Stimulated activated naive CD8-positive, alpha-beta T cell treated with anti-CD3 and anti-CD28 coated beads, Interleukin-15, Interleukin-2, amounts not matched to agents 100 U/mL and 50 U/mL, for 24 hours (primary cell): ENCODE results near the gene LIPF.
"Not testable (repeated sequence)": the region's sequence is repeated elsewhere in the genome, so short reads cannot be mapped to it uniquely, and the experiment has no call there.

Experiments used
- ATAC-seq: fragments of 150-1000 bp; cut with Tn5 transposase; one replicate; pipeline ENCODE4 v1.10.0; 2021
- DNase-seq: peaks from one replicate; pipeline ENCODE4 v3.0.0; 2021

LIPF gene

DNA sequence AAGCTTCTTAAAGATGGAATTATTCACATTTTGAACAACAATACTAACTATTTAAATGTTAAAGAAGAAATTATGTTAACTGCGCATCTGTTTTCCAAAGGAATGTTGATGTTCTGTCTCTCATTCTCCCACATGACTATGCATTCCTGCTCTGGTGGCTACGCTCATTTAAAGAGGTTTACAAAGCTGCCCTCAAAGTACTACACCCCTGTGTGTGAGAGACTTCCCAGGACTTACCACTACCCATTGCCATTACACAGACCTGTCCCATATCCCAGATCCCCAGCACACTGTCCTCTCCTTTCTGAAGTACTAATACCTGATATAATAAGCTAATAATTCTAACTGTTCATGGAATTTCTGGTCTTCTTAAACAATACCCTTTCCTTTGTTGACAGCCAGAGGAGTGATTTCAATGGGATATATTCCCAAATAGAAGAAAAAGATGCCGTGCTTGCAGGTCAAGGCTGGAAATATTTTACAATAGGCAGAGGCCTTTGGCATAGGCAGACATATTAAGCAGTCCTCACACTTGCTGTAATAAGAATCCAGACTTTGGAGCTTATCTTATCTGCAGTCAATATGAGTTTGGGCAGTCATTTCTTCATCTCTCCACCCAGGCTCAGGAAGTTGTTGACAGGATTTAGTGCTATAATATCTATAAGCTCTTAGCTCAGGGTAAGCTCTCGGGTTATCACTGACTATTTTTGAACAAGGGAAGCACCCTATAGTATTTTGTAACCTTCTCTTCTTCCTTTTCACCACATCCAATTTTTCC lies 12.2 kb downstream of the LIPF start:
- no peak for DNase-seq
- no peak for ATAC-seq

DNA sequence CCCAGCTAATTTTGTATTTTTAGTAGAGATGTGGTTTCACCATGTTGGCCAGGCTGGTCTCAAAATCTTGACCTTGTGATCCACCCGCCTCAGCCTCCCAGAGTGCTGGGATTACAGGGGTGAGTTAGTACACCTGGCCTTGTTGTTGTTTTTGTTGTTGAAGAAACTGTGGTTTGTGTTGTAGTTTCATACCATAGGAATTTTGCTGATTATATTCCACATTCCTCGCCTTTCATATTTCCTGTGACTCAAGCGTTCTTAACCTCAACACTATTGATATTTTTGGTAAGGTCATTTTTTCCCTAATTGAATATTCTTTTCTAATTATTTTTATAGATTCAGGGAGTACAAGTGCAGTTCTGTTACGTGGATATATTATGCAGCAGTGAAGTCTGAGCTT lies 16.7 kb downstream of the LIPF start:
- DNase-seq (no peak), ATAC-seq (no peak)

DNA sequence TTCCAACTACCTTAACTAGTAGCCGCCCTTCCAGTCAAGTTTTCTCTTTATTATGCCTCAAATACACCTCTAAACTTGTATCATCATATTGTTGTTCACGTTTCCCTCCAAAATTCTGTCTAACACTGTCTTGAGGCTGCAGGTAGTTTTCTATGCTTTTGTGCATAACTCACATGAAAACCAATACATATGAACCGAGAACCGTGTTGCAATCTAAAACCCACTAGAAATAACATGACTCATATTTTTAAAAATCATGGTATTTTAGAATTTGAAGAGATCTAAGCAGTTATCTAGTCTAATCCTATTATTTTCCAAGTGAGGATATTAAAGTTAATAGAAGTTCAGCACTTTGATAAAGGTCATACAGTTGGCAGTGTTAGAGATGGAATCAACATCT lies 18.2 kb downstream of the LIPF start:
- no peak for DNase-seq
- no peak for ATAC-seq

DNA sequence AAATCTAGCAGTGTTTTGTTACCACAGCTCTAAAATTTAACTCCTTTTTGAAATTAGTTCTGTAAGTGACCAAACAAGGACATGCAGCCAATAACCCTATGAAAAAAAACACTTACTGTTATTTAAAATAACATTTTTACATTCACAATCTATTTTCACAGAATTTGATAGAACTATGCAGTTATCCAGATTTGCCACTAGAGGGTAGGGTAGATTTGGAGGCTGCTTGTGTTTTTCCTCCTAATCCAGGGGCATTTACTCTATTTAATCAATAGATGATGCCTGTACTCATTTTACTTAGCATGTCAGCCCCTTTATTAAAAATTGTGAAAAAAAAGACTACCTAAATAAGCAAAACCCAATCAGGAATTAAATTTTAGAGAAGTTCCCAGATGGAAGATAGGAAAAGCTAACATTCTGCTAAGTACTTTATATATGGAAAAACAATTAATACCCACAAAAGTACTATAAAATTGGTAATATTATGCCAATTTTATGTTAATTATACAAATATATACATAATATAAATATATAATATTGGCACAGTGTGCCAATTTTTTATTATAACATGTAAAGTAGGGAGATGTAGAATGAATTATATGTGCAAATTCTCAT lies 23.7 kb downstream of the LIPF start:
- ATAC-seq (no peak), DNase-seq (no peak)

DNA sequence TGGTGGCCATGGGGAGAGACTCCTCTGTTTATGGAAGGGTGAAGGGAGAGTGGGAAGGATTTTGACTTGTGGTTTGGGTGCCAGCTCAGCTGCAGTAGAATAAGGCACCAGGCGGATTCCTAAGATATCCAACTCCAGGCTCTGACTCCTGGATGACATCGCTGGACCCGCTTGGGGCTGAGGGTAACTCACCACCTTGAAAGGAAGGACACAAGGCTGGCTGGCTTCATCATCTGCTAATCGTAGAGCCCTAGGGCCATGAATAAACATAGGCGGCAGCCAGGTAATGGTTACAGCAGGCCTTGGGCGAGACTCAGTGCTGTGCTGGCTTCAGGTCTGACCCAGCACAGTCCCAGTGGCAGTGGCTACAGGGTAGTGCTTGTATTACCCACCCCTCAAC lies 25.1 kb downstream of the LIPF start:
- ATAC-seq (no peak), DNase-seq (no peak)

DNA sequence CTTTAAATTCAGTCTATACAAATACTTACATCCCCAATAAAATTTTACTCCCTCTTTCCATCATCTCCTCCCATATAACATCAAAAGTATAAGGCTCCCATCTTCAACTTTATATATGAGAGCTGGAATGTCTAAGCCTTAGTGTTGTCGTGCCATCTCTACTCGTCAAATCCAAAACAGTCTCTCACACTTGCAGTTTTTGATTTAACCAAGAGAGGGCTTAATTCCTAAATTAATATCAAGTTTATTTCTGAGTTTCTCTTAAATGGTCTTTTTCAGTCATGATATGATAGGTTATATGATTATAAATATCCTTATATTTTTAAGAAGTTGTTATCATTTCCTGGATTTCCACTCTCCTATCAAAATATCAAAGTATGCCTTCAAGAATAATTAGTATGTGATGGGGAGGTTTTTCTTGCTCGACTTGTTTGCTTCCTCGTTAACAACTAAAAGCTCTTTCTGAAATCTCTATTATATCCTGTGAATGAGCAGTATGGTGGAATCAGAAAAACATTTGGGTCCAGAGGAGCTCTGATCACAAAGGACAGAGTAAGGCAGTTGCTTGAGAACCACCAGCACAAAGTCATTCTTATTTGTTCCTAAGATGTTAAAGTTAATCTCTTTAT lies 29.3 kb downstream of the LIPF start:
- ATAC-seq (no peak), DNase-seq (no peak)

DNA sequence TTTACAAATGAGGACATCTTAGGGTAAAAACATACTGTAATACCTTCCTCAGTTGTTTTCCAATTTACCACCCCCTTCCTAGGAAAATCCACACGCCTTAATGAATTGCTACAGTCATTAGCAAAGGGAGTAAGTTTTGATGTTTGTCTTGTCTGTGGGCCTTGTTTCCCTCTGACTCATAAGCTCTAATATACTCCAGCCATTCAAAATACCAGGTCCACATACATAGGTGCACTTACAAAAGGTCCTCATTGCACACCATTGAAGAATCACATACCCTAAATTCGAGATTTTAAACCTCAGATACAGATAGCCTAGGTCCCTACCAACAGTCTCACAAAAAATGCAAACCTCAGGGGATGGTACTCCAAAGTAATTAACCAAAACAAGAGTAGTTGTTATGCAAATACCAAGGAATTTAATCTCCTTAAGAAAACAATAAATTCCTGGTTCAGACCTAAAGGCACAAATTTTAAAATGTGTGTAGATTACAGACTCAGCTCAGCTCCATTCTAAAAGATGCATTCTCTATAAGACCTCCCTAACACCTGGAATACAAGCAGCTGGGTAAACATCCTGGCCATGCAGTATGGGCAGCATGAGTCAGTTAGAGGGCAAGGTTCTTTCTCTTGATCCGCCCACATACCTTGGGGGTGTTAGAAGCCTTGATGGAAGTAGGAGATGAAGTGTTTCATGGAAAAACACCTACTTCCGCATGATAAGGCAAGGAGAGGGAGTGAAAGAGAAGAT lies 38.8 kb downstream of the LIPF start:
- no peak for ATAC-seq
- DNase-seq, result no peak

DNA sequence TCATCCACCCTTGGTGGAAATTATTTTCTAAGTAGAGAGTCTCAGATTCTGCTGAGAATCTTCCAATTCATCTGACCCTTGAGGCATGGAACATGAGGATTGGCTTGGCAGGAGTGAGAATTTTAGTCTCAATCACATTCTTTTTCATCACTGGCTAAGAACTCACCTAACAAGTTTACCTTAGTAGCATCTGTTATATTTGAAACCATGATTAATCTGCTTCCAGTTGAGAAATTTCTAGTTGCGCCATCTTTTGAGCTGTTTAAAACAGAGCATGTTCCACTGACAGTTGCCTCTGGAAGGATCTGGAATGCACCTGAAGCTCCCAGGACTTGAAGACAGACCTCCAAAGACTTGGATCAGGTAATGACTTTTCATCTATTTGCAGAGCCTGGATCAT lies 41.7 kb downstream of the LIPF start, which contains the start of gene LIPK:
Gene LIPK, plus strand, starts transcription at position 292 of the 400 bp plus-strand sequence. CDS start 18,295 bp downstream, outside the sequence.
- DNase-seq (no peak), ATAC-seq (no peak)

DNA sequence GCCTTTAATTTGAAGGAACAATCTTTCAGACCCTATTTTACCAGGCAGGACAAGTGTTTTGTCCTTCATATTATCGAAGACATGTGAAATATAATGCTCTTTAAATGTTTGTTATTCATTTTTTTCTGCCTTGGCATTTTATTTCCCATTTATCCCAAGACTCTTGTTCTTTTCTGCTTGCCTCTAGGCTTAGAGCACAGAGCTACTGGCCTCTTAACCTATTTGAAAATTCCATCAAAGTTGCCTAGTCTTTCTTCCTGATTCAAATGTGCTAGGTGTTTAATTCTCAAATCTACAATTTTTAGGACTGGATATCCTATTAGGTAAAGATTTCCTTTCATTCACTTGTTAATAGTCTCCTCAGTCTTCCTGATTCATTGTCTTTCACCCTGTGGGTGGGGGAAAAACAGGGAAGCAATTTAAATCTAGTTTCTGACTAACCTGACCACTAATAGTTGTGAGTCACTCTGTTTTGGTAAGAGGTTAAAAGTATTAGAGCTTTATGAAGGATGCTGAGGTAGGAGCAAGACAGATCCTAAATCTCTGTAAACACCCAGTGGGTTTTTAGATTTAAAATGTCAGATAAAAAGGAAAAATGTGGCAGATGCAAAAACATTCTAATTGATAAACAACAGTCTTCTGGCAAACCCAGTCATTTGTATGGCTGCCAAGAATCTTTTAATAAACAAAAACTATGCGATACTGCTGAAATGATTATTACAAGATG lies 43.4 kb downstream of the LIPF start:
- DNase-seq (peak; percentile 16), ATAC-seq (peak; percentile 81)

DNA sequence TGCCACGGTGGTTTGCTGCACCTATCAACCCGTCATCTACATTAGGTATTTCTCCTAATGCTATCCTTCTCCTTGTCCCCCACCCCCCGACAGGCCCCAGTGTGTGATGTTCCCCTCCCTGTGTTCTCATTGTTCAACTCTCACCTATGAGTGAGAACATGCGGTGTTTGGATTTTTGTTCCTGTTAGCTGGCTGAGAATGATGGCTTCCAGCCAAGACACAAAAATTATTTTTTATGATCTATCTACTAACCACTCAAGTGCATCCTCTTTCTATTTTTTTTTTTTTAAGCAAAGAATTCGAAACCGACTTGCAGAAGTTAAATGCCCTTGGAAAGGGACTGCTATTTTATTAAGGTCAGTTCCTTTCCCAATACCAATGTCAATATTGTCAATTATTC lies 45.1 kb downstream of the LIPF start:
- not testable (repeated sequence) for ATAC-seq, DNase-seq

DNA sequence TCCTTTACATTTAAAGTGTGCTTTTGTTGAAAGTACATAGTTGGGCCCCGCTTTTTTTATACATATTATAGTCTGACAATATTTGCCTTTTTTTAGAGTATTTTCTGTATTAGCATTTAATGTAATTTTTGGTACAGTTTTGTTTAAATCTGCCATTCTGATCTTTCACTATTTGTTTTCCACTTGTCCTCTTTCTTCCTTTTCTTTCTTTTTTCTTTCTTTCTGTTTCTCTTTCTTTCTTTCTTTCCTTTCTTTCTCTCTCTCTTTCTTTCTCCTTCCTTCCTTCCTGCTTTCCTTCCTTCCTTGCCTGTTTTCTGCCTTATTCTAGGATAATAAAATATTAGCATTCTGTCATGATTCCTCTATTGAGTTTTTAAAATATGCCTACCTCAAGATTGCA lies 51.3 kb downstream of the LIPF start:
- ATAC-seq (no peak), DNase-seq (no peak)

DNA sequence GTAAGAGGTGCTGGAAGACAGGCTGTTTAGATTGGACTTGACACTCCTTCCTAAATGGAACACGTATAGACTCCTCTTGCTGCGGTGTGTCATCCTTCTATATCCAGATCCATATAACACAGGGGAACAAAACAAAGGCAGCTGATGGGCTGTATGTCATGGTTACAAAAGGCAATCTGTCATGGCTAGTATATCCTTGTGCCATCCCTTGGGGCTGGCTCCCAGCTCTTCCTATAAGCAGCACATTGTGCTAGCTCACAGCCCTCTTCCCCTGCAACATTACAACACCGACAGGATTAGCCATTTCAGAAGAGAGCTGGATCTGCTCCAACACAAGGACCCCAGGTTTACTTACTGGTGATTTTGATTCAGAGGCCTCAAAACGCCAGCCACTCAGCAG lies 57.1 kb downstream of the LIPF start:
- no peak for DNase-seq
- no peak for ATAC-seq

DNA sequence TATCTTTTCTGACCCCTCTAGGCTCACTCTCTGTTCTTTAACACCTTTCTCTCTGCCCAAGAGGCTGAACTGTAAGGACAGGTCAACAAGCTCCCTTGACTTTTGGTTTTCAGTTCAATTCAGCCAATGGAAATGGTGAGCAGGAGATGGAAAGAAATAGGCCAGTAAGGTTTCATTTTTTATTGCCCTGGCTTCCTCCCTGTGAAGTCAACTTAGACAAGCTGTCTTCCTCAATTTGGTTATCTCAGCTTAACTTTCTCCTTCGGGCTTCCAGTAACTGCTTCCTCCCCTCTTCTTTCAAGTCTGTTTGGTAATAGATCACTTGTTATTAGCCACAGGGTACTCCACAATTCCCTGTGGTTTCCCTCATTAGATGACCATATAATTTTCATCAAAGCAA lies 61.6 kb downstream of the LIPF start:
- DNase-seq, result no peak
- ATAC-seq, result peak; percentile 19

DNA sequence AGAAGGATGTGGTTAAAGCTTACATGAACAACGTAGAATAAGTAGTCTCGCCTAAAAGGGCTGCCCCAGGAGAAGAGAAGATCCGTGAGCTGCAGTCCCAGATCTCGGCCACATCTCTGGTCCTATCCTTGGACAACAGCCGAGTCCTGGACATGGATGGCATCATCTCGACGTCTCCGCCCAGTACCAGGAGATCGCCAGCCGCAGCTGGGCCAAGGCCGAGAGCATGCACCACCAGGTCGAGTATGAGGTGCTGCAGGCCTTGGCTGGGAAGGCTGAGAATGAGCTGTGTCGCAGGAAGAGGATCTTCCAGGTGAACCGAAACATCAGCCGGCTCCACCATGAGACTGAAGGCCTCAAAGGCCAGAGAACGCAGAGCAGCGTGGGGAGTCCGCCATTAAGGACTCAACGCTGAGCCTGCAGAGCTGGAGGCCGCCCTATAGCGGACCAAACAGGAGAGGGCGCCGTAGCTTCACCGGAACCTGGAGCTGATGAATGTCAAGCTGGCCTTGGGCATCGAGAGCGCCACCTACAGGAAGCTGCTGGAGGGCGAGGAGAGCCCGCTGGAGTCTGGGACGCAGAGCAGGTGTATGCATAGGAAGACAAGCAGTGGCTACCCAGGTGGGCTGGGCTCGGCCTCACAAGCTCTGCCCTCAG lies 64.0 kb downstream of the LIPF start:
- DNase-seq, result peak; percentile 73
- ATAC-seq, result peak; percentile 23
